IMR-90 (cell line): ENCODE data around the gene GP9. TPM values are rescaled to one million over a fixed set of nuclear protein-coding genes. Genes with fewer than 3 reads are reported as not detected.
A peak's percentile ranks its signal among the peaks of the same experiment; 100 is the strongest.

ENCODE experiments used
- ATAC-seq: fragments of 200-7000 bp; cut with Tn5 transposase; 2 replicates; pipeline ENCODE4 v1.9.1; 2020; ENCODE audit warnings: low read depth, mild to moderate bottlenecking, moderate library complexity
- BruUV-seq: library from RNA; stranded (reverse); fragments of 400-500 nt; replicated peaks from 2 replicates; lab custom pipeline; 2021; lab: Mats Ljungman, UMichigan
- CTCF ChIA-PET: fragments of 300-600 bp; formaldehyde crosslinking; extraction: SDS; loops from one replicate; lab custom pipeline; 2021; ENCODE audit warnings: antibody characterized with exemption; lab: Yijun Ruan, JAX
- POLR2A ChIA-PET: fragments of 300-600 bp; sonication (Branson Sonifier 250); formaldehyde crosslinking; loops from one replicate; lab custom pipeline; 2022; ENCODE audit warnings: antibody characterized with exemption; ENCODE audit not compliant: unreplicated experiment; lab: Charles Lee
- DNase-seq: peaks from one replicate; pipeline ENCODE4 v3.0.0; 2013
- H2AFZ ChIP-seq: replicated peaks from 2 replicates; pipeline ENCODE3; 2013; ENCODE audit warnings: low read length, mild to moderate bottlenecking; ENCODE audit not compliant: poor library complexity
- H2AK5ac ChIP-seq: 2 replicates; pipeline ENCODE4 v1.6.1; 2013; ENCODE audit warnings: low read depth, low read length, inconsistent platforms
- H2AK9ac ChIP-seq: replicated peaks from 2 replicates; pipeline ENCODE3; 2013; ENCODE audit warnings: mild to moderate bottlenecking, low read depth, low read length, moderate library complexity; ENCODE audit not compliant: poor library complexity
- H2BK120ac ChIP-seq: 2 replicates; pipeline ENCODE4 v1.6.1; 2013; ENCODE audit warnings: low read depth, low read length, inconsistent platforms
- H2BK15ac ChIP-seq: 3 replicates; pipeline ENCODE4 v1.6.1; 2013; ENCODE audit warnings: low read depth, low read length, inconsistent platforms
- H2BK20ac ChIP-seq: 2 replicates; pipeline ENCODE4 v1.6.1; 2013; ENCODE audit warnings: low read depth, mild to moderate bottlenecking, inconsistent platforms, low read length, moderate library complexity
- H2BK5ac ChIP-seq: 2 replicates; pipeline ENCODE4 v1.6.1; 2013; ENCODE audit warnings: mild to moderate bottlenecking, low read depth, low read length, inconsistent platforms; ENCODE audit not compliant: poor library complexity, severe bottlenecking
- H3K14ac ChIP-seq: replicated peaks from 2 replicates; pipeline ENCODE4 v1.6.1; 2013; ENCODE audit warnings: low read depth, low read length, inconsistent platforms
- H3K18ac ChIP-seq: 2 replicates; pipeline ENCODE4 v1.6.1; 2013; ENCODE audit warnings: low read depth, low read length, control low read depth
- H3K23ac ChIP-seq: 2 replicates; pipeline ENCODE4 v1.6.1; 2013; ENCODE audit warnings: low read depth, low read length, inconsistent platforms
- H3K27ac ChIP-seq: 2 replicates; pipeline ENCODE4 v1.5.1; 2013; ENCODE audit warnings: mild to moderate bottlenecking, control low read depth, low read length; ENCODE audit not compliant: insufficient read depth
- H3K27me3 ChIP-seq: 2 replicates; pipeline ENCODE4 v1.6.1; 2013; ENCODE audit warnings: low read length; ENCODE audit not compliant: control insufficient read depth, insufficient read depth
- H3K36me3 ChIP-seq: 2 replicates; pipeline ENCODE4 v1.6.1; 2013; ENCODE audit warnings: low read length, mixed read lengths; ENCODE audit not compliant: control insufficient read depth, insufficient read depth
- H3K4ac ChIP-seq: 2 replicates; pipeline ENCODE4 v1.6.1; 2013; ENCODE audit warnings: low read depth, low read length, inconsistent platforms
- H3K4me1 ChIP-seq: 2 replicates; pipeline ENCODE4 v1.6.1; 2013; ENCODE audit warnings: low read length, mixed read lengths; ENCODE audit not compliant: control insufficient read depth, insufficient read depth
- H3K4me2 ChIP-seq: 2 replicates; pipeline ENCODE4 v1.6.1; 2013; ENCODE audit warnings: low read depth, mild to moderate bottlenecking, control low read depth, low read length, moderate library complexity
- H3K4me3 ChIP-seq: 2 replicates; pipeline ENCODE4 v1.5.1; 2013; ENCODE audit warnings: low read depth, mild to moderate bottlenecking, control low read depth, low read length, moderate library complexity; ENCODE audit not compliant: insufficient read depth
- H3K56ac ChIP-seq: 2 replicates; pipeline ENCODE4 v1.6.1; 2013; ENCODE audit warnings: low read length, inconsistent platforms; ENCODE audit not compliant: insufficient read depth; ENCODE audit errors: extremely low read depth
- H3K79me1 ChIP-seq, 2 experiments: 2 replicates each; pipeline ENCODE4 v1.6.1; 2013; ENCODE audit warnings: low read length in 2 of 2, inconsistent platforms in 1 of 2, low read depth in 1 of 2
- H3K9ac ChIP-seq: 2 replicates; pipeline ENCODE4 v1.6.1; 2013; ENCODE audit warnings: low read depth, low read length, control low read depth
- H3K9me1 ChIP-seq: 2 replicates; pipeline ENCODE4 v1.6.1; 2013; ENCODE audit warnings: low read length, inconsistent platforms; ENCODE audit not compliant: insufficient read depth
- H3K9me3 ChIP-seq: 2 replicates; pipeline ENCODE4 v1.6.1; 2013; ENCODE audit warnings: low read length; ENCODE audit not compliant: control insufficient read depth, insufficient read depth
- H4K20me1 ChIP-seq: 2 replicates; pipeline ENCODE4 v1.6.1; 2013; ENCODE audit warnings: low read length, inconsistent platforms; ENCODE audit not compliant: insufficient read depth
- H4K5ac ChIP-seq: 2 replicates; pipeline ENCODE4 v1.6.1; 2013; ENCODE audit warnings: mild to moderate bottlenecking, low read depth, low read length, control low read depth
- H4K8ac ChIP-seq, 2 experiments: 2 replicates each; pipeline ENCODE4 v1.6.1; 2013; ENCODE audit warnings: low read depth in 2 of 2, low read length in 2 of 2, control low read depth in 1 of 2, inconsistent platforms in 1 of 2
- H4K91ac ChIP-seq: 2 replicates; pipeline ENCODE4 v1.6.1; 2013; ENCODE audit warnings: low read depth, low read length, inconsistent platforms; ENCODE audit not compliant: insufficient read depth
- POLR2A ChIP-seq: IDR thresholded peaks from 2 replicates; pipeline ENCODE4 v1.6.1; 2012; ENCODE audit warnings: mild to moderate bottlenecking, low read depth, low read length
- WGBS, 2 experiments: methylation state at CpG; one replicate each; pipeline versions ENCODE4 v1.1.5 to v1.1.7; 2013; ENCODE audit warnings: missing lambda C conversion rate in 2 of 2; ENCODE audit not compliant: insufficient read length in 1 of 2; ENCODE audit errors: extremely low coverage in 2 of 2; 5-methylcytosine and 5-hydroxymethylcytosine counted together
- dilution Hi-C: fragments of 300-500 bp; cut with HindIII; formaldehyde crosslinking; loops from one replicate; pipeline ENCODE4 v1.14.3; 2018; ENCODE audit warnings: low sequenced_read_pairs; ENCODE audit not compliant: unreplicated experiment
- in situ Hi-C: fragments of 300-500 bp; cut with MboI; formaldehyde crosslinking; loops from 3 replicates; pipeline ENCODE4 v1.14.3; 2019; ENCODE audit warnings: low sequenced_read_pairs, inconsistent platforms, mixed read lengths
- intact Hi-C: fragments of 100-400 bp; cut with micrococcal nuclease; formaldehyde crosslinking; loops from 2 replicates; pipeline ENCODE4 v1.10.0; 2022
- polyA plus RNA-seq, 3 experiments: library from polyadenylated mRNA; depleted of rRNA; stranded (reverse); fragments of >200 nt; gene quantifications; 2 replicates each; pipeline ENCODE4 v1.2.3, GENCODE V29; 2012; ENCODE audit warnings: low replicate concordance in 1 of 3
- total RNA-seq: library from RNA; depleted of rRNA; stranded (reverse); fragments of >200 nt; gene quantifications from 2 replicates; pipeline ENCODE4 v1.2.3, GENCODE V29; 2012
- TF ChIP-seq, protein P1 (sequence below): fragments of 150-350 bp; IDR thresholded peaks from 2 replicates; pipeline ENCODE4 v1.6.1; 2017; ENCODE audit warnings: mild to moderate bottlenecking, antibody characterized with exemption, low read length, low read depth
- TF ChIP-seq, protein P2 (sequence below): fragments of 150-350 bp; IDR thresholded peaks from 2 replicates; pipeline ENCODE4 v1.6.1; 2016; ENCODE audit warnings: low read depth, mild to moderate bottlenecking, low read length, moderate library complexity, borderline replicate concordance

GP9 gene
- total and polyA plus RNA-seq, 2 of the 4 experiments (the other 2 are of a cell fraction) = not detected

DNA sequence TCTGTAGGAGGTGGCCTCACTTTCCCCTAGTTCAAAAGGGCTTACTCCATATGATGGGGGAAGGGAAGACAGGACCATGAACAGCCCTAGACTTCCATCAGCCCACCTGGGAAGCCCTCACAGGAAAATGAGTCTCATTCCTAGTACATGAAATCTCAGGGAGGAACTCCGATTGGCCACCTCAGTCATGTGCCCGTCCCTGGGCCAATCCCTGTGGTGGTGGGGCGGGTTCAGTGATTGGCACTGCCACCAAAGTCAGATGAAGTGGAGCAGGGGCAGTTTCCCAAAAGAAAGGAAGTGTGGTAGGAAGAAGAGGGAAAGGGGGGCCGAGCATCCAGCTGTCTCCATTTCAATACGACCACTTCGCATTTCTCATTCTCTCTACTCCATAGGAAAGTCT, 25.9 kb upstream of the GP9 start:
- no peak for TF ChIP-seq POLR2A
- TF ChIP-seq, protein P1, sequence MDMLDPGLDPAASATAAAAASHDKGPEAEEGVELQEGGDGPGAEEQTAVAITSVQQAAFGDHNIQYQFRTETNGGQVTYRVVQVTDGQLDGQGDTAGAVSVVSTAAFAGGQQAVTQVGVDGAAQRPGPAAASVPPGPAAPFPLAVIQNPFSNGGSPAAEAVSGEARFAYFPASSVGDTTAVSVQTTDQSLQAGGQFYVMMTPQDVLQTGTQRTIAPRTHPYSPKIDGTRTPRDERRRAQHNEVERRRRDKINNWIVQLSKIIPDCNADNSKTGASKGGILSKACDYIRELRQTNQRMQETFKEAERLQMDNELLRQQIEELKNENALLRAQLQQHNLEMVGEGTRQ = peak; percentile 86
- TF ChIP-seq, protein P2, sequence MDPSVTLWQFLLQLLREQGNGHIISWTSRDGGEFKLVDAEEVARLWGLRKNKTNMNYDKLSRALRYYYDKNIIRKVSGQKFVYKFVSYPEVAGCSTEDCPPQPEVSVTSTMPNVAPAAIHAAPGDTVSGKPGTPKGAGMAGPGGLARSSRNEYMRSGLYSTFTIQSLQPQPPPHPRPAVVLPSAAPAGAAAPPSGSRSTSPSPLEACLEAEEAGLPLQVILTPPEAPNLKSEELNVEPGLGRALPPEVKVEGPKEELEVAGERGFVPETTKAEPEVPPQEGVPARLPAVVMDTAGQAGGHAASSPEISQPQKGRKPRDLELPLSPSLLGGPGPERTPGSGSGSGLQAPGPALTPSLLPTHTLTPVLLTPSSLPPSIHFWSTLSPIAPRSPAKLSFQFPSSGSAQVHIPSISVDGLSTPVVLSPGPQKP = no peak
- Histone ChIP-seq H2BK5ac (no peak overlapping the region), H2BK20ac (no peak overlapping the region), H4K5ac (no peak overlapping the region), H3K18ac (no peak overlapping the region), H3K56ac (no peak overlapping the region), H3K9ac (no peak overlapping the region), H3K36me3 (no peaks in the 10 kb centered on the region), H3K27ac (no peak overlapping the region), H2AK9ac (no peak overlapping the region), H2BK120ac (no peak overlapping the region), H3K4me2 (no peak overlapping the region), H3K23ac (no peak overlapping the region), H2AK5ac (no peak overlapping the region), H3K14ac (no peak overlapping the region), H3K4me3 (no peak overlapping the region), H4K91ac (no peak overlapping the region), H4K8ac (no peak overlapping the region), H4K20me1 (0 out of 2 replicates have a peak, but pooled peaks cover 3% of the 10 kb centered on the region), H3K9me3 (peaks cover 3% of the 10 kb centered on the region; the same call in 1 of the 2 replicates), H3K4ac (no peak overlapping the region), H3K79me1 (no peaks in the 10 kb centered on the region), H3K9me1 (no peaks in the 10 kb centered on the region), H2AFZ (no peak overlapping the region), H3K4me1 (peaks cover 2% of the 10 kb centered on the region; the same call in 1 of the 2 replicates), H2BK15ac (no peak overlapping the region), H3K27me3 (peaks cover 45% of the 10 kb centered on the region)
- ATAC-seq (peak; percentile 29; the same call in 1 of the 2 replicates), DNase-seq (no peak)
- no TSS peak for BruUV-seq
- POLR2A ChIA-PET = no interaction called here
- intact Hi-C loops = no loop called here
- CTCF ChIA-PET = interaction anchor here (1.6 kb wide), 1 partner anchor 17 kb away, joined by 4 read pairs; no protein-coding TSS in a partner anchor
- in situ Hi-C loops = no loop called here
- 100% methylated on average over 1 of the region's 6 CpGs; no CpG with 5 or more reads in 1 of the 2 experiments for WGBS, 2 experiments
- dilution Hi-C loops = no loop called here
